Suppressor macrophage treated with lipopolysaccharide for 1 hour (primary cell): ENCODE data around the gene MTFR1L.
"Not testable (repeated sequence)": the region's sequence is repeated elsewhere in the genome, so short reads cannot be mapped to it uniquely, and the experiment has no call there.

ENCODE experiments used
- DNase-seq, 3 donors: peaks; one replicate each; pipeline ENCODE4 v3.0.0-alpha.2; 2020 to 2022

The MTFR1L gene

GRCh38 chr1:25829046-25829445 lies 9.3 kb downstream of the MTFR1L start:
- DNase-seq: no peak

- no peak for DNase-seq
Observed at GRCh38 chr1:25831569-25832196, 11.9 kb downstream of the MTFR1L start.

- no peak for DNase-seq
Observed at GRCh38 chr1:25832336-25833037, 12.7 kb downstream of the MTFR1L start.

GRCh38 chr1:25833158-25833557 lies 13.4 kb downstream of the MTFR1L start:
- DNase-seq: no peak

- DNase-seq: no peak
Observed at GRCh38 chr1:25834894-25835293, 15.1 kb downstream of the MTFR1L start.

- DNase-seq: no peak
Observed at GRCh38 chr1:25836695-25837094, 16.9 kb downstream of the MTFR1L start.

- DNase-seq: no peak
Observed at GRCh38 chr1:25837262-25837875, 17.6 kb downstream of the MTFR1L start.

- not testable (repeated sequence) for DNase-seq
Observed at GRCh38 chr1:25839808-25840207, 20.1 kb downstream of the MTFR1L start.

- no peak for DNase-seq
Observed at GRCh38 chr1:25843483-25843882, 23.7 kb downstream of the MTFR1L start.

GRCh38 chr1:25844536-25845337 lies 25.0 kb downstream of the MTFR1L start:
- DNase-seq: peak; percentile 13 to 52 (median 51)

GRCh38 chr1:25845664-25846063 lies 25.9 kb downstream of the MTFR1L start:
- DNase-seq: no peak

GRCh38 chr1:25847929-25848328 lies 28.2 kb downstream of the MTFR1L start:
- DNase-seq: no peak

- DNase-seq: no peak
Observed at GRCh38 chr1:25848531-25848930, 28.8 kb downstream of the MTFR1L start.

GRCh38 chr1:25854554-25854953 lies 34.8 kb downstream of the MTFR1L start:
- DNase-seq: no peak

GRCh38 chr1:25856856-25857255 lies 37.1 kb downstream of the MTFR1L start:
- DNase-seq: no peak

GRCh38 chr1:25858494-25858893 lies 38.7 kb downstream of the MTFR1L start:
- peak in 1 of 3 donors; percentile 35 for DNase-seq

GRCh38 chr1:25858906-25859789 lies 39.4 kb downstream of the MTFR1L start, which contains the start of gene AUNIP:
TSS of gene AUNIP (minus strand) at chr1:25859457. CDS start at chr1:25859357, 100 bp downstream.
- DNase-seq: peak; percentile 96 to 99 (median 99)

- DNase-seq: peak in 1 of 3 donors; percentile 32
Observed at GRCh38 chr1:25861316-25862286, 41.8 kb downstream of the MTFR1L start.

GRCh38 chr1:25862785-25863485 lies 43.2 kb downstream of the MTFR1L start:
- no peak for DNase-seq
